ENCODE measurements around the gene RAD51B. TPM values are rescaled to one million over a fixed set of nuclear protein-coding genes. Genes with fewer than 3 reads are reported as not detected.

RAD51B gene
- total RNA-seq, 4 donors from 2014 or later = 6.2 to 39.9 (median 12.9) TPM

DNA sequence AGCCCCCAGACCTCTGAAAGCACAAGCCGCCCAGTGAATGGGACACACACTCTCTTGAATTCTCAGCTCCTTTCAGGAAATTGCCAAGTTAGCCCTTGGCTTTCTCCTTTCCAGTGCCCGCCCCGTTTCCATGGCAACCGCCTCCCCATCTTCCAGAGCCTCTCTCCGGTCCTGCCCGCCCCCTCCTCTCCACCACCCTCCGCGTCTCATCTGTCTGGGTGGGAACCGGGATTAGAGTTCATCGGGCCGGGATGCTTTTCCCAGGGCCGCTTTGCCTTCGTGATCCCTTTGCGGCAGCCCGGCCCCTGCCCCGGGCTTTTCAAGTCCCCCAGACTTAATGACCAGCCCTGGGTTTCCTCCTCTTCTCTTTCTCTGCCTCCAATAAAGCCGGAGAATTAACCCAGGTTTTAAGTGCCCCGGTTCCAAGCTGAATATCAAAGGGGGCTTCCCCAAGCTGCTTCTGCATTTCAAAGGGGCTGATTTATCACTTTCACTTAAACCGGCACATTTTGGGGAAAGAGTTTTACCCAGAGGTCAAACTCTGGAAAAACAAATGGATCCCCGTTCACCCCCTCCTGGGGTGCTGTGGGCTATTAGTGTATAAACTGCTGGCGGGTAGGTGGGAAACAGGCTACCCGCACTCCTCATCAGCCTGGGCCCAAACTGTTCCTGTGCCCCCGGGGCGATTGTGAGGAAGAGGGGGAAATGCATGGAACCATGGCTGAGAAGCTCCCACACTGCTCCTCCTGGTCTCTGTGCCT lies 871.6 kb downstream of the RAD51B start:
- peaks cover 5 to 75% (median 50%) of the 10 kb centered on the region in 3 donors for H3K4me1 ChIP-seq
- H3K27ac ChIP-seq = no peak overlapping the region
- no peaks in the 10 kb centered on the region for H3K27me3 ChIP-seq
- H3K4me3 ChIP-seq = no peak overlapping the region
- no peaks in the 10 kb centered on the region for H3K9me3 ChIP-seq
- no peaks in the 10 kb centered on the region for H3K36me3 ChIP-seq
- DNase-seq = no peak
- WGBS, 2 donors = 90 to 92% methylated on average over 21 to 22 of the region's 24 CpGs
- no peak for TF ChIP-seq POLR2A (IDR thresholded peaks at IDR 0.05)
- TF ChIP-seq, protein P1, sequence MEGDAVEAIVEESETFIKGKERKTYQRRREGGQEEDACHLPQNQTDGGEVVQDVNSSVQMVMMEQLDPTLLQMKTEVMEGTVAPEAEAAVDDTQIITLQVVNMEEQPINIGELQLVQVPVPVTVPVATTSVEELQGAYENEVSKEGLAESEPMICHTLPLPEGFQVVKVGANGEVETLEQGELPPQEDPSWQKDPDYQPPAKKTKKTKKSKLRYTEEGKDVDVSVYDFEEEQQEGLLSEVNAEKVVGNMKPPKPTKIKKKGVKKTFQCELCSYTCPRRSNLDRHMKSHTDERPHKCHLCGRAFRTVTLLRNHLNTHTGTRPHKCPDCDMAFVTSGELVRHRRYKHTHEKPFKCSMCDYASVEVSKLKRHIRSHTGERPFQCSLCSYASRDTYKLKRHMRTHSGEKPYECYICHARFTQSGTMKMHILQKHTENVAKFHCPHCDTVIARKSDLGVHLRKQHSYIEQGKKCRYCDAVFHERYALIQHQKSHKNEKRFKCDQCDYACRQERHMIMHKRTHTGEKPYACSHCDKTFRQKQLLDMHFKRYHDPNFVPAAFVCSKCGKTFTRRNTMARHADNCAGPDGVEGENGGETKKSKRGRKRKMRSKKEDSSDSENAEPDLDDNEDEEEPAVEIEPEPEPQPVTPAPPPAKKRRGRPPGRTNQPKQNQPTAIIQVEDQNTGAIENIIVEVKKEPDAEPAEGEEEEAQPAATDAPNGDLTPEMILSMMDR (IDR thresholded peaks at IDR 0.05) = no peak
- intact Hi-C loops (cut with DNase I) = no loop called here

DNA sequence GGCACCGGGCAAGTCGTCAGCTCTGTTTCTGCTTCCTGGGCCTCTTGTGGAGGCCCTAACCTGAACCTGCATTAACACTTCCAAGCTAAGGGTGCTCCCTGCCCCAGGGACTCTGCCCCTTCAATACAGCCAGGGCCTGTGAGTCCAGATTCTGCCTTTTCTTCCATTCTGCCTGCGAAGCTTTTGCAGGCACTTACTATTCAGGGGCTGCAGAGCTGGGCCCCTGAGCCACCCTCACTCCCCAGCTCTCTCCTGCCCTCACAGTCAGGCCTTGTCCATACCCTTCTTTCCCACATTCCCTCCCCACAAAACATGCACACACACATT lies 872.2 kb downstream of the RAD51B start:
- no peaks in the 10 kb centered on the region for H3K27me3 ChIP-seq
- no peaks in the 10 kb centered on the region for H3K9me3 ChIP-seq
- DNase-seq = no peak
- TF ChIP-seq, protein P1 (IDR thresholded peaks at IDR 0.05) = no peak
- TF ChIP-seq POLR2A (IDR thresholded peaks at IDR 0.05) = no peak
- intact Hi-C loops (cut with DNase I) = no loop called here
- 85 to 95% methylated on average over 2 to 3 of the region's 3 CpGs for WGBS, 2 donors
- H3K36me3 ChIP-seq = no peaks in the 10 kb centered on the region
- H3K27ac ChIP-seq = peak overlapping the region in 1 of 4 donors; percentile 9
- no peak overlapping the region for H3K4me3 ChIP-seq
- H3K4me1 ChIP-seq = peaks cover 5 to 76% (median 50%) of the 10 kb centered on the region in 3 donors

DNA sequence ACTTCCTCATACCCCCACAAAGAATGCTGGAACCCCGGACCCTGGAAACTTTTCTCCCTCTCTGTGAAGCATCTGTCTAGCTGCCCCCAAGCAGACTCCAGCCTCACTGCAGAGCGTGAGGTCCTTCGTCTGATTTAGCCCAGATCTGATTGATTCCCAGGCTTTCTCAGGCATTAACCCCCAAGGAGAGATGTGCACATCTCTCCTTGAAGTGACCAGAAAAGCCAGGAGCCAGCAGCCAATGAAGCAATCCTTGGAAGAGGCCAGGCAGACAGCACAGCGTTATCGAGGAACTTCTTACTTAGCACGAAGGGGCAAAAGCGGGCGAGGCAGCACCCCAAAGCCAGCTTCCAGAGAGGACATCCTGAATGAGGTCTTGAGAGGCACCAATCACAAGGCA lies 872.6 kb downstream of the RAD51B start:
- no peak for DNase-seq
- 81 to 88% methylated on average over 5 to 8 of the region's 8 CpGs for WGBS, 2 donors
- Histone ChIP-seq H3K27ac (peak overlapping the region in 1 of 4 donors; percentile 79), H3K9me3 (no peaks in the 10 kb centered on the region), H3K27me3 (no peaks in the 10 kb centered on the region), H3K4me3 (no peak overlapping the region), H3K36me3 (no peaks in the 10 kb centered on the region), H3K4me1 (peaks cover 5 to 76% (median 50%) of the 10 kb centered on the region in 3 donors)
- intact Hi-C loops (cut with DNase I) = no loop called here
- no peak for TF ChIP-seq POLR2A (IDR thresholded peaks at IDR 0.05)
- TF ChIP-seq, protein P1 (IDR thresholded peaks at IDR 0.05) = no peak

DNA sequence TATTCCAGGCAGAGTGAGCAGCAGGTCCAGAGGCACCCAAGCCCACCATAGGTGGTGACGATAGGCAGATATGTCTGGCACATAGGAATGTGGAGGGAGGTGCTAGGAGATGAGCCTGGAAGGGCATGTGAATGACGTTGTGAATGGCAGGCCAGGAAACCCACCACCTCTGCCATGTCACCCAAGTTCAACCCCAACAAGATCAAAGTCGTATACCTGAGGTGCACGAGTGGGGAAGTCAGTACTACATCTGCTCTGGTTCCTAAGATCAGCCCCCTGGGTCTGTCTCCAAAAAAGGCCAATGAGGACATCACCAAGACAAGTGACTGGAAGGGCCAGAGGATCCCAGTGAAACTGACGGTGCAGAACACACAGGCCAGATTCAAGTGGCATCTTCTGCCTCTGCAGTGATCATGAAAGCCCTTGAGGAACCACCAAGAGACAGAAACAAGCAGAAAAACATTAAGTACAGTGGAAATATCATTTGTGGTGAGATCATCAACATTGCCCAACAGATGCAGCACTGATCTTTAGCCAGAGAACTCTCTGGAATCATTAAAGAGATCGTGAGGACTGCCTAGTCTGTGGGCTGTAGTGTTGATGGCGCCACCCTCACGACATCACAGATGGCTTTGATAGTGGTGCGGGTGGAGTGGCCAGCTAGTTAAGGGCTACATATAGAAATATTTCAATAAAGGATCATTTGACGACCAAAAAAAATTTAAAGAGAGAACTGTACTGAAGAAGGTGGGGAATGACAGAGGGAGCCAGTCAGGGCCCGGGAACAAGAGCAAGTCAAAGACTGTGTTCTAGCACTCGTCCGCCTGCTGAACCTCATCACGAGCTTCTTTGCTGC lies 873.6 kb downstream of the RAD51B start:
- no peak for TF ChIP-seq POLR2A (IDR thresholded peaks at IDR 0.05)
- TF ChIP-seq, protein P1 (IDR thresholded peaks at IDR 0.05) = no peak
- Histone ChIP-seq H3K27me3 (no peaks in the 10 kb centered on the region), H3K36me3 (no peaks in the 10 kb centered on the region), H3K4me3 (no peak overlapping the region), H3K27ac (peak overlapping the region in 3 of 4 donors; percentile 1 to 79 (median 70)), H3K4me1 (peaks cover 5 to 69% (median 50%) of the 10 kb centered on the region in 3 donors), H3K9me3 (no peaks in the 10 kb centered on the region)
- intact Hi-C loops (cut with DNase I) = no loop called here
- 87 to 89% methylated on average over 13 to 14 of the region's 14 CpGs for WGBS, 2 donors
- no peak for DNase-seq

DNA sequence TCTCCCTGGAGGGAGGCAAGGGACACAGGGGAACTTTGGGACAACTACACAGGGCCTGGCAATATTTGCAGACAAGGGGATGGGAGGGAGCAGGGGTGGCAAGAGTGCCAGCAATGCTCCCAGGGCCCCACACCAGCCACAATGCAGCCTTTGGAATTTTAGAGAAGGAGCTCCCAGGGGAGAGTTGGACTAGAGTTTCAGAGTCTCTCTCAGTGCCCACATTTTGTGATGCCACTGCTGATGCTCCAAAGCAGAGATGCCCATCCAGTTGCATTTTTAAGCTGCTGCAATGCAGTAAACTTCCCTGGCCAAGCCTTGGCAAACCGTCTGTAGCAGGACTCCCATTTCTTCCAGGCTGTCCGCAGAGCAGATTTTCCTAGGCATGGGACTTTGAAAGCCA lies 874.3 kb downstream of the RAD51B start:
- WGBS, 2 donors = 76 to 100% methylated on average over 2 of the region's 2 CpGs
- intact Hi-C loops (cut with DNase I) = no loop called here

More for the DNA sequence above, 874.3 kb downstream of the RAD51B start:
- Histone ChIP-seq H3K27me3 (no peaks in the 10 kb centered on the region), H3K4me3 (no peak overlapping the region), H3K27ac (peak overlapping the region in 3 of 4 donors; percentile 24 to 79 (median 70)), H3K36me3 (no peaks in the 10 kb centered on the region), H3K9me3 (no peaks in the 10 kb centered on the region), H3K4me1 (peaks cover 1 to 62% (median 46%) of the 10 kb centered on the region in 3 donors)
- TF ChIP-seq, protein P1 (IDR thresholded peaks at IDR 0.05) = no peak
- TF ChIP-seq POLR2A (IDR thresholded peaks at IDR 0.05) = no peak
- no peak for DNase-seq
